K562 (cell line): Measurements from ENCODE around the gene GTPBP2. TPM values are rescaled to one million over a fixed set of nuclear protein-coding genes. Genes with fewer than 3 reads are reported as not detected.

ENCODE experiments used
- ATAC-seq: fragments of 200-7000 bp; cut with Tn5 transposase; 3 replicates; pipeline ENCODE4 v1.9.1; 2020; ENCODE audit warnings: moderate library complexity
- BruUV-seq: library from RNA; stranded (reverse); fragments of 400-500 nt; replicated peaks from 2 replicates; lab custom pipeline; 2021; lab: Mats Ljungman, UMichigan
- CTCF ChIA-PET: fragments of 300-600 bp; formaldehyde crosslinking; extraction: SDS; loops from one replicate; lab custom pipeline; 2021; ENCODE audit warnings: low intra/inter-chr PET ratio; lab: Yijun Ruan, JAX
- POLR2A ChIA-PET: fragments of 300-600, 350-650 bp; sonication (Branson Sonifier 250); formaldehyde crosslinking; extraction: SDS; loops from one replicate; lab custom pipeline; 2021; ENCODE audit warnings: antibody characterized with exemption, inconsistent platforms; lab: Yijun Ruan, JAX
- DNase-seq, 4 experiments: peaks; one replicate each; pipeline versions ENCODE4 v3.0.0 to v3.0.0-alpha.2; 2011 to 2018; ENCODE audit warnings: low spot score in 3 of 4, mixed read lengths in 3 of 4; ENCODE audit errors: extremely low read depth in 1 of 4
- FAIRE-seq: peaks from 2 replicates; lab custom pipeline; 2011; peaks lifted over from hg19 to GRCh38; lab: Jason Lieb, UNC
- H2AFZ ChIP-seq: 2 replicates; pipeline ENCODE4 v1.6.0; 2011; ENCODE audit warnings: low read depth, low read length, control low read depth, inconsistent platforms
- H3K27ac ChIP-seq: fragments of 200-600 bp; 3 replicates; pipeline ENCODE4 v1.8.0; 2011; ENCODE audit warnings: low read depth, mild to moderate bottlenecking, control low read depth, inconsistent platforms, low read length, moderate library complexity, mixed read lengths; ENCODE audit errors: extremely low read depth
- H3K27me3 ChIP-seq, 2 experiments: fragments of 300-600 bp in 1 of 2; 2 replicates in 1 of 2; 3 replicates in 1 of 2; pipeline versions ENCODE4 v1.6.0 to v1.8.0; 2011; ENCODE audit warnings: inconsistent platforms in 2 of 2, low read length in 2 of 2, mild to moderate bottlenecking in 1 of 2, mixed read lengths in 1 of 2, moderate library complexity in 1 of 2; ENCODE audit not compliant: control insufficient read depth in 2 of 2, insufficient read depth in 2 of 2
- H3K36me3 ChIP-seq: fragments of 300-600 bp; 3 replicates; pipeline ENCODE4 v1.8.0; 2011; ENCODE audit warnings: mild to moderate bottlenecking, low read length, inconsistent platforms; ENCODE audit not compliant: control insufficient read depth, insufficient read depth
- H3K4me1 ChIP-seq, 2 experiments: fragments of 200-600 bp in 1 of 2; replicated peaks in 1 of 2; 2 replicates in 1 of 2; 3 replicates in 1 of 2; pipeline versions ENCODE4 v1.5.1 to v1.8.0; 2011; ENCODE audit warnings: inconsistent platforms in 2 of 2, low read length in 2 of 2, mild to moderate bottlenecking in 1 of 2, mixed read lengths in 1 of 2, moderate library complexity in 1 of 2; ENCODE audit not compliant: control insufficient read depth in 2 of 2, insufficient read depth in 2 of 2
- H3K4me2 ChIP-seq: 2 replicates; pipeline ENCODE4 v1.6.1; 2011; ENCODE audit warnings: low read length, control low read depth, inconsistent platforms, mixed read lengths; ENCODE audit not compliant: insufficient read depth
- H3K4me3 ChIP-seq: fragments of 200-600 bp; sonication (generic), shearing (Covaris generic); 2 replicates; pipeline ENCODE4 v1.5.1; 2016; ENCODE audit warnings: control low read depth, inconsistent platforms
- H3K79me2 ChIP-seq: fragments of 200-600 bp; 3 replicates; pipeline ENCODE4 v1.8.0; 2011; ENCODE audit warnings: low read length, inconsistent platforms; ENCODE audit not compliant: control insufficient read depth, insufficient read depth
- H3K9ac ChIP-seq, 2 experiments: 2 replicates each; pipeline versions ENCODE4 v1.6.0 to v1.6.1; 2011; ENCODE audit warnings: low read depth in 2 of 2, low read length in 2 of 2, control low read depth in 1 of 2, inconsistent platforms in 1 of 2, mild to moderate bottlenecking in 1 of 2, mixed read lengths in 1 of 2; ENCODE audit not compliant: insufficient read depth in 1 of 2
- H3K9me1 ChIP-seq: one replicate; pipeline ENCODE4 v1.6.0; 2011; ENCODE audit warnings: inconsistent platforms, mild to moderate bottlenecking, low read length, moderate library complexity; ENCODE audit not compliant: control insufficient read depth, insufficient read depth
- H3K9me3 ChIP-seq: replicated peaks from 2 replicates; pipeline ENCODE4 v1.5.1; 2011; ENCODE audit warnings: low read depth, low read length, inconsistent platforms; ENCODE audit not compliant: control insufficient read depth, insufficient read depth
- H4K20me1 ChIP-seq: replicated peaks from 2 replicates; pipeline ENCODE4 v1.6.1; 2011; ENCODE audit warnings: low read length, inconsistent platforms, mixed read lengths; ENCODE audit not compliant: control insufficient read depth, insufficient read depth
- BCOR ChIP-seq: fragments of 450-650 bp; IDR thresholded peaks from 2 replicates; pipeline ENCODE4 v1.6.1; 2016
- CEBPB ChIP-seq: fragments of 450-650 bp; IDR thresholded peaks from 2 replicates; pipeline ENCODE4 v1.6.1; 2016; ENCODE audit warnings: missing genetic modification characterization, missing compliant biosample characterization
- CEBPG ChIP-seq, 3 experiments: fragments of 200-800 bp in 1 of 3; sonication (Bioruptor generic) in 1 of 3; sonication (generic) in 1 of 3; formaldehyde crosslinking in 1 of 3; IDR thresholded peaks in 2 of 3; conservative IDR thresholded peaks in 1 of 3; 2 replicates each; pipeline versions ENCODE4 v1.6.1 to v1.8.0; 2016 to 2022; ENCODE audit warnings: missing compliant biosample characterization in 2 of 3, missing genetic modification characterization in 2 of 3, mild to moderate bottlenecking in 1 of 3, missing genetic modification reagents in 1 of 3
- CREB1 ChIP-seq, 2 experiments: sonication (generic) in 1 of 2; formaldehyde crosslinking in 1 of 2; IDR thresholded peaks; 2 replicates each; pipeline versions ENCODE4 v1.6.1 to v1.8.0; 2012 to 2022; ENCODE audit warnings: inconsistent platforms in 1 of 2, mild to moderate bottlenecking in 1 of 2, missing genetic modification reagents in 1 of 2, moderate library complexity in 1 of 2
- E2F3 ChIP-seq: fragments of 250-450 bp; sonication (Bioruptor Pico); IDR thresholded peaks from 2 replicates; pipeline ENCODE4 v1.4.0; 2020; ENCODE audit warnings: mild to moderate bottlenecking
- FOSL1 ChIP-seq: fragments of 200-800 bp; sonication (Bioruptor generic); conservative IDR thresholded peaks from 2 replicates; pipeline ENCODE4 v1.6.1; 2016; ENCODE audit warnings: missing genetic modification characterization, missing compliant biosample characterization
- HMG20A ChIP-seq: fragments of 450-650 bp; formaldehyde crosslinking; conservative IDR thresholded peaks from 2 replicates; pipeline ENCODE4 v1.4.0; 2020; ENCODE audit warnings: mild to moderate bottlenecking, mixed read lengths
- HNRNPLL ChIP-seq: fragments of 200-400 bp; formaldehyde crosslinking; IDR thresholded peaks from 2 replicates; pipeline ENCODE4 v1.6.1; 2017; ENCODE audit warnings: low read length, low read depth, mild to moderate bottlenecking; ENCODE audit not compliant: poor library complexity, severe bottlenecking
- KDM2B ChIP-seq: fragments of 250-450 bp; sonication (Bioruptor Pico); IDR thresholded peaks from 2 replicates; pipeline ENCODE4 v1.8.0; 2021; ENCODE audit warnings: mild to moderate bottlenecking, moderate library complexity
- NFIC ChIP-seq: fragments of 450-650 bp; IDR thresholded peaks from 2 replicates; pipeline ENCODE4 v1.6.1; 2017; ENCODE audit warnings: mild to moderate bottlenecking, inconsistent platforms
- NFIX ChIP-seq: fragments of 250-450 bp; sonication (Bioruptor Pico); IDR thresholded peaks from 2 replicates; pipeline ENCODE4 v1.4.0; 2020; ENCODE audit warnings: low read depth, mild to moderate bottlenecking, moderate library complexity
- POLR3A ChIP-seq: IDR thresholded peaks from 2 replicates; pipeline ENCODE4 v1.6.1; 2011; ENCODE audit warnings: borderline replicate concordance, mild to moderate bottlenecking, moderate library complexity; ENCODE audit not compliant: insufficient read length, insufficient read depth; ENCODE audit errors: extremely low read depth
- ZC3H4 ChIP-seq: sonication (generic); formaldehyde crosslinking; IDR thresholded peaks from 2 replicates; pipeline ENCODE4 v1.9.0; 2021; ENCODE audit warnings: missing genetic modification reagents, borderline replicate concordance
- WGBS: fragments of 100-300 bp; shearing (Covaris generic); methylation state at CpG from one replicate; pipeline ENCODE4 v1.1.6; 2016; ENCODE audit warnings: low coverage, mixed read lengths; ENCODE audit not compliant: insufficient coverage; ENCODE audit errors: missing lambda C conversion rate; 5-methylcytosine and 5-hydroxymethylcytosine counted together
- in situ Hi-C: fragments of 300-500 bp; cut with MboI; formaldehyde crosslinking; loops from 4 replicates; pipeline ENCODE4 v1.15.0; 2018; ENCODE audit warnings: inconsistent platforms, mixed read lengths
- intact Hi-C: fragments of 100-400 bp; cut with micrococcal nuclease; formaldehyde crosslinking; loops from 2 replicates; pipeline ENCODE4 v1.14.2; 2022
- polyA plus RNA-seq, 8 experiments: library from polyadenylated mRNA; depleted of rRNA in 4 of 8; stranded (reverse) in 5 of 8; unstranded in 3 of 8; fragments of >200 nt; fragmentation: Nextera tagmentation in 2 of 8; fragmentation: Illumina TruSeq in 1 of 8; extraction: Ambion mirVana in 2 of 8; extraction: Trizol in 1 of 8; gene quantifications; 2 replicates each; pipeline versions ENCODE4 v1.2.1 to v1.2.3, GENCODE V29; 2011 to 2014; ENCODE audit warnings: inconsistent platforms in 1 of 8, missing spikeins in 1 of 8
- total RNA-seq, 7 experiments: library from RNA; depleted of rRNA in 6 of 7; stranded (reverse); fragments of >200 nt in 6 of 7; fragmentation: Illumina TruSeq in 2 of 7; extraction: Trizol in 2 of 7; gene quantifications; 2 replicates each; pipeline versions ENCODE4 v1.2.1 to v1.2.3, GENCODE V29; 2011 to 2021; ENCODE audit warnings: low replicate concordance in 1 of 7
- TF ChIP-seq, protein P1 (sequence below): IDR thresholded peaks from 2 replicates; pipeline ENCODE4 v1.6.1; 2016; ENCODE audit warnings: missing genetic modification characterization, missing compliant biosample characterization

Gene GTPBP2
- total and polyA plus RNA-seq, 9 of the 15 experiments (the other 6 are each of a cell fraction or from before 2014, with no cell fraction given) = 48.4 to 196 (median 111) TPM

DNA sequence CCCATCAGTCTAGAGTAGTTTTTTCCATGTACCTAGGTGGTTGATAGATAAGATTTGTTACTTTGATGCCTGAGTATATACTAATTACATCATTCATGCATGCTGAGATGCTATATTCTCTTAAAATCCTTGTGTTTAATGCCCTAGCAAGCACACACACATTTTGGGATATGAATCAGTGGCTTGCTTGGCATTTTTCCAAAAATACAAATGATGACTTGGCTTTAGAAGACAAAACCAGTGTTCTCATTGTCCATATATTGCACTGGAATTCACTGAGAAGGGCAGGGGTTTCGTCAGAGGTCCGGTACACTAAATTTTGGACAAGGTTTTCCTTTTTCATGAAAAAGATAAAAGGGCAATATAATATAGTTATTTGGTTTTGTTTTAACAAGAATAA, 24.9 kb downstream of the GTPBP2 start:
- peaks cover 3 to 9% of the 10 kb centered on the region in 2 experiments; a peak in 4 of 5 replicates for H3K4me1 ChIP-seq
- FAIRE-seq (no peak), ATAC-seq (no peak)
- ChIA-PET CTCF (no interaction called here), POLR2A (interaction anchor here (1.4 to 2.8 kb wide), 3 partner anchors 9 to 62 kb away, joined by 3 to 13 read pairs (median 9); no protein-coding TSS in a partner anchor)
- WGBS = 95% methylated on average over 2 of the region's 2 CpGs
- H2AFZ ChIP-seq = no peak overlapping the region
- H3K36me3 ChIP-seq = peaks cover 73% of the 10 kb centered on the region
- no peak overlapping the region for H3K27ac ChIP-seq
- no peak overlapping the region for H3K4me2 ChIP-seq
- in situ Hi-C loops = no loop called here
- no TSS peak for BruUV-seq
- no peaks in the 10 kb centered on the region for H3K79me2 ChIP-seq
- no peak overlapping the region for H3K9ac ChIP-seq
- no peaks in the 10 kb centered on the region for H3K9me1 ChIP-seq
- no peaks in the 10 kb centered on the region for H3K27me3 ChIP-seq
- H3K9me3 ChIP-seq = no peaks in the 10 kb centered on the region
- TF ChIP-seq CEBPG (CRISPR knock-in tag; IDR thresholded peaks at IDR 0.05) (no peak), CEBPG (tag; conservative IDR thresholded peaks at IDR 0.05 in 1 of 2, IDR thresholded peaks at IDR 0.05 in 1 of 2) (peak in 1 of 2 experiments; percentile 17; a peak in 1 of 4 replicates), BCOR (no peak), FOSL1 (tag) (0 out of 2 replicates have a peak, but pooled peaks have one; percentile 17), CREB1 (IDR thresholded peaks at IDR 0.05) (no peak), CREB1 (CRISPR knock-in tag; IDR thresholded peaks at IDR 0.05) (no peak), NFIC (peak; percentile 89), NFIX (0 out of 2 replicates have a peak, but pooled peaks have one; percentile 23), E2F3 (no peak), POLR3A (no peak), KDM2B (CRISPR knock-in tag) (no peak), HNRNPLL (no peak), HMG20A (no peak), CEBPB (no peak), ZC3H4 (CRISPR knock-in tag) (no peak)
- TF ChIP-seq, protein P1, sequence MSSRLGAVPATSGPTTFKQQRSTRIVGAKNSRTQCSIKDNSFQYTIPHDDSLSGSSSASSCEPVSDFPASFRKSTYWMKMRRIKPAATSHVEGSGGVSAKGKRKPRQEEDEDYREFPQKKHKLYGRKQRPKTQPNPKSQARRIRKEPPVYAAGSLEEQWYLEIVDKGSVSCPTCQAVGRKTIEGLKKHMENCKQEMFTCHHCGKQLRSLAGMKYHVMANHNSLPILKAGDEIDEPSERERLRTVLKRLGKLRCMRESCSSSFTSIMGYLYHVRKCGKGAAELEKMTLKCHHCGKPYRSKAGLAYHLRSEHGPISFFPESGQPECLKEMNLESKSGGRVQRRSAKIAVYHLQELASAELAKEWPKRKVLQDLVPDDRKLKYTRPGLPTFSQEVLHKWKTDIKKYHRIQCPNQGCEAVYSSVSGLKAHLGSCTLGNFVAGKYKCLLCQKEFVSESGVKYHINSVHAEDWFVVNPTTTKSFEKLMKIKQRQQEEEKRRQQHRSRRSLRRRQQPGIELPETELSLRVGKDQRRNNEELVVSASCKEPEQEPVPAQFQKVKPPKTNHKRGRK (tag) = no peak
- TF ChIP-seq, all 486 proteins: peak for 4
- intact Hi-C loops = no loop called here
- no peak for DNase-seq
- Histone ChIP-seq H3K4me3 (no peak overlapping the region), H4K20me1 (no peaks in the 10 kb centered on the region)
